Suppressor macrophage treated with lipopolysaccharide for 4 hours (primary cell): ENCODE measurements around the gene HS3ST3A1.
"Not testable (repeated sequence)": the region's sequence is repeated elsewhere in the genome, so short reads cannot be mapped to it uniquely, and the experiment has no call there.

Experiments
- DNase-seq: peaks from one replicate; pipeline ENCODE4 v3.0.0-alpha.2; 2020

HS3ST3A1 gene

DNA sequence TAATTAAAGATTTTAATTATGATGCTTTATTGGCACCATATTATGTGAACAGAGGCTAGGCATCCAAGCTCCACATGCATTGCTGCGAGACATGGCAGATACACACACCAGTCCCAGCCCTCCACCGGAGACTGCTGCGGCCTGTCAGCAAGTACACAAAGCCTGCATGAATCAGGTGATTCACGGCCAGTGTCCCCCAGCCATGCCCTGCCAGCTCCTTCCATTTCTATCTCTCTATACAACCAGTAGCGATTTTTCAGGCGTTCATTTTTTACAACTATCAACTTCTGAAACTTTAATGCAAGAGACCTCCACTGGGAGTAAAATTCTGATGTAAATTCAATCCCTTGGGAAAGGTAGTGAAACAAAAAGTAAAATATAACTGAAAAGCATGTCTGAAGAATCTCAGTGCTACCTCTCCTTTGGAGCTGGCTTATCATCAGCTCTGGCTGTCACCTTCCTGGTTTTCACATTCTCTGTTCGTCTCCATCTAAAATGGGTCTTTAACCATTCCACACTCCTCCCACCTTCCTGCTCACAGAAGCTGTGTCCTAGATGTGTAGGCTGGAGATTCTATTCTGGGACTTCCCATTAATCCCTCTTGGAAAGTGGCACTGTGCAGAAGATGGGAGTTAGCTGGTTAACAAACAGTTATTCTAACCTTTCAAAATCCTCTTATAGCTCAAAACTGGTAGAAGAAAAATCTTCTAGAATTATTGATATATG, 32.2 kb downstream of the HS3ST3A1 start:
- no peak for DNase-seq

DNA sequence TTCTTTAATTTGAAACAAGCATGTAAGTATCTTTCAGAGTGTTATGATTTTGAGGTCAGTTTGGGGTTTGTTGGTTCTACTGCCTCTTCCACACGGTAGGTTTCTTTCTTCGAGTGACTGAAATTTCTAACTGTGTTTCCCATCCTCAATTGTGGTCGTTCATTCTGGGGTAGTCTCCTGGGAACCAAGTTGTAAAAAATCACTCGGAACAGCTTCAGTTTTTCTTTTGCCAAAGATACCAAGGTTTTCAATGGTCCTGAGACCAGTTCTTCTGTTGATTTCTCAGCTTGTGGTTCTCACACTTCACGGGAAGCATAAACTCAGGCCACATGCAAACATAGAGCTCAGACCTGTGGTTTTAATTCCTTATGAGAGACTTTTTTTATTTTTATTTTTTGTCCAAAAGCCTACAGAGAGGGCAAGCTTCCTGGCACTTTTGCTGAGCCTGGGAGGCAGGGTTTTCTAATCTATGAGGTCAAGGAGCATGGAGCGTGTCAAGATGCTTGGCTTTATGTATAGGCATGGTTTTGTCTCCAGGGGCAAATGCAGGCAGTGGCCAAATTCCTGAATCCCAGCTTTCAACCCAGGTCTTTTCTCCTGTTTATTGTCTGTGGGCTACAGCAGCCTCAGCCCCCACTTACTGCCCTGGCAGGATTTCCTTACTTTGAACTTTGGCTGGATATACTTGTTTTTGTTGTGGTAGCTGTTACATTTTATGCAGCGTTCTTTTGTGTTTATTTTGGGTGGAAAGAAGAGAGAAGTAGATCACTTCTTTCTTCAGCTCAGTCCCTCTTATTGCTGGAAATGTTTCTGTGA, 32.9 kb downstream of the HS3ST3A1 start:
- no peak for DNase-seq

DNA sequence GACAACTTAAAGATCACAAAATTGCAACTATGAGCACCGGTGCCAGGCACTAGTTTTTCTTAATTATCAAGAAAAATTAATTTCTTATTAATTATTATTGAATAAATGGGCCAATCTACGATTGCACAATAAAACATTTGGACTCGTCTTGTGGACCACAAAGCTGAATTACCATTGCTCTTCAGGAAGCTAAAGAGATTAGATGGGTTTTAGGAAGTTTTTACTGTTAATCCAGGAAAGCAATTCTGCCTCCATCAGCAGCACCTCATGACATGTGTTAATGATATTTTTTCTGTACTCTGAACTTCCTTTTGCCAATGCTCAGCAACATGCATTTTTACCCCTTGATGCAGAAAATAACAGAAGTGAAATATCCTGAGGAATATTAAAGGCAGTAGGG, 37.9 kb downstream of the HS3ST3A1 start:
- no peak for DNase-seq

DNA sequence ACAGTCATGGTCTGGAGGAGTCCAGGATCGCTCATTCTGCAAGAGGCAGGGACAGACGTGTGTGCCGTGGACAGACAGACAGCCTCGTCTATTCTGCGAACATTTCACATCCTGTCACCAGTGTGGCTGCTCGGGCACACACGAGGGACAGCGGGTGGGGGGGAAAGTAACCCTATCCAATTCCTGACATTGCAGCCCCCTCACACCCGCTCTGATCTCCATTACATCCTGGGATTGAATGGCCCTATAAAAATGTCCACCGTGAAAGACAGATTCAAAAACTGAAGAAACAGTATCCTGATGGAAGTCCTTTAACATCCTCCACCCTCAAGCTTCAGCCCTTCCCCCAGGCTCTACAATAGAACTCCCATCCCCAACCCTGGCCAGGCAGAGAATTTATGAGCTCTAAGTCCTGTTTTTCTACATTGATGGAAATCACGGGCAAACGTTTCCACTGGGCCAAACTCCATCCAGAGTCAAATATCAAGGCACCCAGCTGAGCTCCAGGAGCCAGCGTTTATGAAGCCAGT, 39.4 kb downstream of the HS3ST3A1 start:
- no peak for DNase-seq

DNA sequence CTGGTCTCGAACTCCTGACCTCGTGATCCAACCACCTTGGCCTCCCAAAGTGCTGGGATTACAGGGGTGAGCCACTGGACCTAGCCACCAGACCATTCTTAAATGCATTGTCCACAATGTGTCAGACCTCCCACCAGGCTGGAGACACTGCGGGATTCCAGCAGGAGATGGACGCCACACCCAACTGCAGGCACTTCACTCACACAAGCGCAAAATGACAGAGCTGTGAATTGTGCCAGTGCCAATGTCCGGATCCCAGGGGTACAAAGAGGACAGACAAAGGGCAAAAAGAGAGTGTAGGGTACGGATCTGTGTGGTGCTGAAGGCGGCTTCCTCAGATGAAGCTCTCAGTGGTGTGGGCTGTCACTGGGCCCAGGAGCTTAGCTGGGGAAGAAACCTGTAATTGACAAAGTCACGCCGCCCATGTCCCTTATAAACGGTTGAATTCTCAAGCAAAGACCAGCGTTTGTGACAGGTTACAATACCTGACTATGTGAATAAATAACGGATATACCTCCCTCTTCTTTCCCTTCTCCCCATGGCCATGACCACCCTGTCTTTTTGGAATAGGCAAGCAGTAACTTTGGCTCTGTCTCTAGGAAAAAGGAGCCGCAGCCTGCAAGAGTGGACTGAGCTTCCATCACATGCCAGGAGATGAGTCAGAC, 40.0 kb downstream of the HS3ST3A1 start:
- DNase-seq, result no peak

DNA sequence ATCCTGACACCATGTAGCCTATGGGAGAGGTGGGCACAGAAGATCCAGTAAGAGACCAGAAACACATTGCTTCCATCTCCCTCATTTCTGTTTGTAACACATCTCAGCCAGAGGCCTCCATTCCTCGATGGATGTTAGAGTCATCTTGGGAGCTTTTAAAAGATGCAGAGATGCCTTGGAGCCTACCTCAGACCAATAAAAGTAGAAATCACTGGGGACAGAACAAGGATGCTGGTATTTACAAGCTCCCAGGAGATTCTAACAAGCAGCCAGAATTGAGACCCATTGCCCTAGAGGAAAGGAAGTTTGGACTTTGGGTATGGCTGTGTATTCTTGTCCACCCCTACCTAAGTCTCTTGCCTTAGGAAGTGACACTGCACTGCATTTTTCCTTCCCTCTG, 40.8 kb downstream of the HS3ST3A1 start:
- DNase-seq, result no peak

DNA sequence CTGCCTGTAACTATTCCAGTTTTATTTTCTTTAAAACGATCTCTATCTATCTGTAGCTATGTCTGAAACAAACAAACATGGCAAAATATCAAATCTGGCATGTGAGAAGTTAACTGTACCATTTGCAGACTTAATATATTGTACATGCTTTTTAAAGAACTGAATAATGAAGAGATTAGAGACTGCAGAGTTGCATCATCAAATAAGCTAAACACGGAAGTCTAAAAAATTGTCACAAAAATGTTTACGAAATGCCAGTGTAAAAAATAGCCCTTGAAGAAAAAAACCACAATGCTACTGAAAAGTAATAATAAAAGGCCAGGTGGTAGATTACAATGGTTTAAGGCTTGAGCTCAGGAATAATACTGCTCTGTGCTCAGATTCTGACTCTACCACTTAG, 43.1 kb downstream of the HS3ST3A1 start:
- no peak for DNase-seq

DNA sequence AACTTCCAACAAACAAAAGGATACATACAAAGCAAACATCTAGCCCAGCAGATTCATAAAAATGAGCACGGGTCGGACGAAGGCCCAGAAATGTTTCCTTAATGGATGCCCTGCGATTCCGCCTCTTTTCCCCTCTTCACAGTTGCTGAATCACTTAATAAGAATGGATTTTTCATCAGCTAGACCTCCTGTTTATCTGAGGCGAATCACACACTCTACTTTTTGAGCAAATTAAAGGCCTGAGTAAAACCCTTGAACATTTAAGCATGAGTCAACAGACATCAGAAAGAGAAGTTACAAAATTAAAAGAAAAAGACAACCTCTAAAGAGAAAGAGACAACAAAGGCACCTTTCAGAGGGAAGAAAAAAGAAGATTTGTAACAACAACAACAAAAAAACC, 44.7 kb downstream of the HS3ST3A1 start:
- no peak for DNase-seq

DNA sequence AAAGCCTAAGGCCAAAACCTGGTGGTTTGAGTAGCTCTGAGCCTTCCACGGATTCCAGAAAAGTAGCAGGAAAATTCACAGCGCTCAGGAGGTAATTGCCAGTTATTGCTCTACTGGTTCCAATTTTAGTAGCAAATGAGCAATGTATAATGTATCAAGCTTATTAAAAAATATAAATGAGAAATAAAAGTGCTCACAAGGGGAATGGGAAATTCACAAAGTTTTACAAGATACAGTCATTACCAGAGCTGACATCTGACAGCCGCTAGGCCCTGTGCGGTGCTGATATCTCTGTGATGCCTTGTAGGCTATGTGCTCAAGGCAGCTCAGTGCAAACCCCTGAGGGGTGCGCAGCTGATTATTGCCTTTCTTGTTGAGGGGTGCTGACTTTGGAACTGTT, 47.5 kb downstream of the HS3ST3A1 start:
- no peak for DNase-seq

DNA sequence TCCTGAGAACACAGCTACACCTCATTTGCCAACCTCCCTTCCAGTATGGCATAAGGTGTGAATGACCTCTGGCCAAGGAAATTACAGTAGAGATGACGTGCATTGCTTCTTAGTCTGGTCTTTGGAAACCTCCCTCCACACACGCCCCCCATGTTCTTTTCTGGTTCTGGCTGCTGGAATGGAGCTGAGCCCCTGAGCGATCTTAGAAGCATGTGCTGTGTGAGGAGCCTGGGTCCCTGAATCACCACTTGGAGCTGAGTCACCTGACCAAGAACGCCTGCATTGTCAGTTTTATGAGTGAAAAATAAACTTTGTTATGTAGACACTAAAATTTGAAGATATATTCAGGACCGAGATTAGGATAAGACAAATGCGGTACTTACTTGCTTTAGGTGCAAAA, 51.4 kb downstream of the HS3ST3A1 start:
- no peak for DNase-seq

DNA sequence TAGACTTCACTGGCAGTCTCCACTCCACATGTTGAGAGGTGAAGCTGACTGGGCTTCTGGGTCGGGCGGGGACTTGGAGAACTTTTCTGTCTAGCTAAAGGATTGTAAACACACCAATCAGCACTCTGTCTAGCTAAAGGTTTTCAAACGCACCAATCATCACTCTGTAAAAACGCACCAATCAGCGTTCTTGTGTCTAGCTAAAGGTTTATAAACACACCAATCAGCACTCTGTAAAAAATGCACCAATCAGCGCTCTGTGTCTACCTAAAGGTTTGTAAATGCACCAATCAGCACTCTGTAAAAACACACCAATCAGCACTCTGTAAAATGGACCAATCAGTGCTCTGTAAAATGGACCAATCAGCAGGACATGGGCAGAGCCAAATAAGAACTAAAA, 53.2 kb downstream of the HS3ST3A1 start:
- not testable (repeated sequence) for DNase-seq

DNA sequence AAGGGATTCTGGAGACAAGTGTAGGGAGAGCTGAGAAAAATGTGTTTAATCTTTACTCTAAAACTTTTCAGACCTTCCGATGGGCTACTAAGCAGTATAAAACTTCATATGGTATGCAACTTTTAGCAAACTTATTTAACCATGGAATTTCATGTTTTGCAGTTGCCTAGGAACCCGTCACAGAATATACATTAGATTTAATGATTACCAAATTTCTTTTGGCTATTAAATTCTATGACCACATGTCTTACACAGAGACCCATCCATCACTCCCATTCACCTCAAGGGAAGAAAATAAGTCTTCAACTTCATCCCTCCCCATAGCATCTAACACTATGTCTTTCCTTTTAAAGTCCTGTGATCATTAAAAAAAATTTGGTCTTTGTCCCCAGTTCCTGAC, 54.9 kb downstream of the HS3ST3A1 start:
- no peak for DNase-seq

DNA sequence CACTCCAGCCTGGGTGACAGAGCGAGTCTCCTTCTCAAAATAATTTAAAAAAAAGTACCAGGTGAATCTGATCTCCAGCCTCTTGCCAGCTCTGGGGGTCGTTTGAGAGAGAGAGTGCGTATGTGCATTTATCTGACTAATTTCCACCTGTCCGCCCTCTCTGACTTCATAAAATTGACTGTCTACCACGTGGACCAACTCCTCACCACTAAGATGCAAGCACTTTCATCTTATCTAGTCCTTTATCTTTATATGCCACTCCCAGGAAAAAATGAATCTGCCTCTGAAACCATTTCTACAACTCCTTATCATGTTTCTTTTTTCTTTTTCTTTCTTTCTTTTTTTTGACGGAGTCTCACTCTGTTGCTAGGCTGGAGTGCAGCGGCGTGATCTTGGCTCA, 55.8 kb downstream of the HS3ST3A1 start:
- no peak for DNase-seq

DNA sequence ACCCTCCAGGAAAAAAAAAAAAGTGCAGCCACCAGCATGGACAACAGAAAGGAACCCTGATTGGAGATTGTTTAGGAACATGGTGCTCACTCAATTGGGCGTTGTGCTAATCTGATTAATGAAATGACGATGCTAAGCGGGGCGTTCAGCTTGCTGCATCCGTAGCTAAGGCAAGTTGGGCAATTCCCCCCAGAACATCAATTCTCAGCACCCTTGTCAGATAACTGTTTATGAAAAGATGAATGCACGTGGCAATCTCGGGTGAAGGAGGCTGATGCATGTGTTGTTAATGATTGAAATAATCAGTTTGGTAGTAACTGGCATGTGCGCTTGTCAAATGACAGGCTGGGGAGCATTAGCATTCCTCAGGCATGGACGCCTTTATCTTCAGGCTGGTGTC, 57.0 kb downstream of the HS3ST3A1 start:
- DNase-seq, result no peak

DNA sequence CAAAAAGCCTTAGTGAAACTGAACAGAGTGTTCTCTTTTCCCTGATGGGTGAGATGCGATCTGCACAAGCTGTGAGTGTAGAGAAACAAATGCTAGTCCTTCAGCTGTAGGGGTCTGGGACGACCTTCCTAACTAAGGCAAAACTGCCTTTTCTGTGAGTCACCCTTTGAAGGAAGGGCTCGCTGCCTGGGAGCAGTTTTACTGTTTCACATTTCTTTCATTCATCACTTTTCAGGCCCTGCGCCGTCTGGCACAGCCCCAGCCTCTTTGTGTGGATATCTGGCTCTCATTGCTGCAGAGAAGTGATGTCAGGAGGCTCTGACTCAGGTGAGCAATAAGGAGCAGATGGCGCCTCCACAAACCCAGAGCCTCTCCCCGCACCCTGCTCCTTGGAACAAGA, 57.4 kb downstream of the HS3ST3A1 start:
- DNase-seq, result no peak

DNA sequence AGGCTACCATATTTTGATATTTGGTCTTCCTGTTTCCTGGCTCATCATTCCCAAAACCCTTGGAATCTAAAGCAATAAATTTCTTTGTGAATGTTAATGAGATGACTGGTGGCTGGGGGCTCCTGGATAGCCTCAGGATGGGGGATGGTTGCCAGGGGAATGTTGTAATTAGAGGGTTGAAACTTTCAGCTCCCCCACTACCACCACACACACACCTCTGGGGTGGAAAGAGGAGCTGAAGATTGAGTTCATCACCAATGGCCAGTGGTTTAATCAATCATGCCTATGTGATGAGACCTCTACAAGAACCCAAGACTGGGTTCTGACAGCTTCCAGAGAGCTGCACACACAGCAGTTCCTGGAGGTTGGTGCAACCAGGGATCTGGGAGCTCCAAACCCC, 59.1 kb downstream of the HS3ST3A1 start:
- no peak for DNase-seq

DNA sequence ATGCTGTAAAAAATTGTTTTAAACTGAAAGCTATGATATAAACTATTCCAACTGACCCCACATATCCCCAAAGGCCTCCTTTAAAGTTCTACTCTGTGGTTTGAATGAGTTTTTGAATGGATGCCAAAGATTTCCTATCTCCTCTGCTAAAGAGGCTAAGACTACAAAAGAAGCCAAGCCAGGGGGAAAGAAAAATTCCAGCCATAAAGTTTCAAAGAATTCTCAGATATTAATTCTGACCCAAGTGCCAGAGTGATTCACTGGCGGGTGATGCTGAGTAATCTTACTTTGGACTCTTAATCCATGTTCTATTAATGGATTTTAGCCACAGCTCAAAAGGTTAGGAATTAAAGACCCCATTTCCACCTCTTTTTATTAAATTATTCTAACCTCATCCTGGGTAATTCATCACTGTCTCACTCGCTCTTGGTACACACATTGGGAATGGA, 60.7 kb downstream of the HS3ST3A1 start:
- no peak for DNase-seq

DNA sequence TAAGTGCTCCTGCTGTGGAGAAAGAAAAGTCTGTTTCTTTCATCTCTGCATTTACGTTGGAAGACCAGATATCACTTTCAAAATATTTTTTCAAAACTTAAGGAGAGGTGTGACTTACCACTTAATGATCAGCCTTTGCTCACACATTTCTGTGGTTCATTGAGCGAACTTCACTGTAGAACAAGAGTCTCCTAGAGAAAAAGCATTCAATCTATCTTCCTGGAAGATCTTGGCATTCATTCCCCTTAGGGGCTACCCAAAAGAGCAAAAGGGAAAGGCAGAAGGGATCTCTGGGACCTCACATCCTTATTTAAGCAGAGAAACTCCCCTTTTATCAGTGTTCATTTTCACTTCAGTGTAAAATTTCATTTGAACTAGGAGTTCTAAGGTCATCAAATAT, 61.2 kb downstream of the HS3ST3A1 start:
- no peak for DNase-seq

DNA sequence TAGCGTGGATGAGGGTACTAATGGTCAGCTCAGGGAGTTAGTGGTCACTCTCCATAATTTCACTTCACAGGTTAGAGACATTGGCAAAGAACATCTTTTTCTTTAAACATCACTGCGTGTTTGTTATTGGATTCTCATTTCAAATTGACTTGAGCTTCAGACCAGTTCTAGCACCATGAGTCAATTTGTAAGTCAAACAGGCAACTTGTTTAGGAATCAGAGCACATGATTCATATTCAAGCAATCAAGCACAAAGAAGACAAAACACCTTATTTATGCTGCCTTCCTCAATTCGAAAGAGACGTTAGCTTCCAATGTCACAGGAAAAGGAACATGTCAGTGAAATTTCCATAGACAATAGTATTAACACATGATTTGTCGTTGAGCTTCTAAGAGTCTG, 62.3 kb downstream of the HS3ST3A1 start:
- DNase-seq, result no peak

DNA sequence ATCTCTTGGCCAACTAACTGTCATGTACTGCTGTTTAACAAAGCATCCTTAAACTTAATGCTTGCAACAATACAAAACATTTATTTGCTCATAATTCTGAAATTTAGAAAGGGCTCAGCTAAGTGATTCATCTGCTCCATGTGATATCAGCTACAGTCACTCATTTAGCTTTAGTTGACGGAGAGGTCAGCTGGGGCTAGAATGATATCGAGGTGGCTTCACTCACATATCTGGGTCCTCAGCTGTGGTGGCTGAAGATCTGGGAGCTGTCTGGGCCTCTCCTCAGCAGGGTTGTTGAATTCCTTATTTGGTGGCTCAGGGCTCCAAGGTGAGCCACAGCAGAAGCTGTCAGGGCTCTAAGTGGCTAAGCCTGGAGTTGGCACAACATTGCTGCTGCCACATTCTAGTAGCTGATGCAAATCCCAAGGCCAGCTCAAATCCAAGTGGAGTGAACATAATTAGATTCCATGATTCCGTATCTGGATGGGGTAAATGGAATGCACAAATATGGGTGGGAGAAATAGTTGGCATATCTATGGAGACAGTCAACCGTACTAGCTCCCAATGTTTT, 62.8 kb downstream of the HS3ST3A1 start:
- no peak for DNase-seq

DNA sequence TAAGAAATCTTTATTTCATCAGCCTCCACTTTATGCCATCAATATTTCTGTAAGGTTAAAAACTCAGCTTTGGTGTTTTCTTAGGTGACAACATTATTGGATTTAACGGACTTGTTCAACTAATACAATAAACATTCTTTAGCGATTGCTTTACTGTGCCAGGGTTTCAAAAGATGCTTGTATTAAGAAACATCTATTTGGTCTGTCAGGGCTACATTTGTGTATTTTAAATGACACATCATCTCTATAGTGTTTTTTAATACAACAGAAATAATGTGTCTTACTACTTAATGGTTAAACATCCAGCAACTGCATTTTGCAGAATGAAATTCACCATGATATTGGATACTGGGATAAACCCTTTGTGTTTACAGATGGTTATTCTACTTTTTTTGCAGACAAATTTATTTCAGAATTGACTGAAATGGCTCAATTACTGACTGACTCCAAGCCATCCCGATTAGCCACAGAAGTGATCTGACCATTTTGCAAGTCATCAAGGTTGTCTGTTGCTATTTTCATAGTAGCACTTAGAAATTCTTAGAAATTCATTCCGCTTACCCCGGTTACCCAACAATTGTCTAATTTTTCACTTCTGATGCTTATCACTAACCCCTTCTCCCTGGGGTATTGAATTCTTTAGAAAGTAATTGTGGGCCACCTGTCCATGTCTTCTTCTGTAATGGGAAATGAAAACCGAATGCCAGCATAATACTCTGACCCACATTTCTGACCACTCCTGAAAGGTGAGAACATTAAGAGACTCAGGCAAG, 63.7 kb downstream of the HS3ST3A1 start:
- DNase-seq, result no peak

DNA sequence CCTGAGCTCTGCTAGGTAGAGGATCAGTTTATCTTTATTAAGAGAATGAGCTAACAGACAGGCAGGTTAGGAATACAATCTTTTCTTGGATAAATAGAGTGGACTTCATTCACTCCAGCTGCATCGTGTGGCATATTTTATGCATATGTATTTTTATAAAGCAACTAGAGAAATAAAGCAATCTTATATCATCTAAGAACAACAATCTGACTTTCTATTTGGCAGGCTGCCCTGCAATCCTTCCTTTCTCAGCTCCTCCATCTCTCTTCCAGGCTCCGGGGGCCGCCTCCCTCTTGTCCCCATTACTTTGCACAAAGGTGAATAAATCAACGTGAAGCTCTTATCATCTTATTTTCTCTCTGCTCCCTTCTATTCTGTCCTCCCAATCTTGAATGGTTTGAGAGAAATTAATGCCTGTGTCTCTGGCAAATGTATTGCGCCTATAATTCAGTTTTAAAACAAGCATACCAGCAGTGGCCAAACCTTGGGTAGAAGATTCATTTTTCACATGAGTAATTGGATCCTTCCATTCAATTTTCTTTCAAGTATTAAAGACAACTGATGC, 64.5 kb downstream of the HS3ST3A1 start:
- DNase-seq, result no peak
